Ovary (tissue), 9 donors: ENCODE data around the gene APIP. TPM values are rescaled to one million over a fixed set of nuclear protein-coding genes. Genes with fewer than 3 reads are reported as not detected.

Source experiments
- DNase-seq, 5 donors: peaks; one replicate each; pipeline ENCODE4 v3.0.0-alpha.2; 2019 to 2020
- H3K27ac ChIP-seq, 2 donors: fragments of 200-600 bp; one replicate each; pipeline versions ENCODE4 v1.5.1 to v1.8.0; 2019 to 2022
- H3K27me3 ChIP-seq: fragments of 200-600 bp; one replicate; pipeline ENCODE4 v1.8.0; 2022
- H3K36me3 ChIP-seq: fragments of 200-600 bp; sonication (generic); one replicate; pipeline ENCODE4 v1.5.1; 2019
- H3K4me1 ChIP-seq: one replicate; pipeline ENCODE4 v1.8.1; 2013; ENCODE audit warnings: mild to moderate bottlenecking, moderate library complexity; ENCODE audit not compliant: insufficient read depth
- H3K4me3 ChIP-seq: fragments of 200-600 bp; sonication (generic); one replicate; pipeline ENCODE4 v1.5.1; 2017
- H3K9me3 ChIP-seq, 2 donors: fragments of 200-600 bp in 1 of 2; sonication (generic) in 1 of 2; one replicate each; pipeline versions ENCODE4 v1.5.1 to v1.8.1; 2013 to 2019; ENCODE audit warnings: mild to moderate bottlenecking in 1 of 2, moderate library complexity in 1 of 2
- CTCF ChIP-seq, 3 donors: fragments of 450-650 bp in 2 of 3; fragments of 200-600 bp in 1 of 3; IDR thresholded peaks; one replicate each; pipeline versions ENCODE4 v1.5.1 to v1.8.0; 2016 to 2022; ENCODE audit warnings: antibody characterized with exemption in 3 of 3, mild to moderate bottlenecking in 1 of 3
- EP300 ChIP-seq: sonication (generic); formaldehyde crosslinking; IDR thresholded peaks from one replicate; pipeline ENCODE4 v1.6.1; 2017; ENCODE audit warnings: antibody characterized with exemption
- POLR2A ChIP-seq: fragments of 450-650 bp; IDR thresholded peaks from one replicate; pipeline ENCODE4 v1.6.1; 2017; ENCODE audit warnings: antibody characterized with exemption, mild to moderate bottlenecking, moderate library complexity
- WGBS, 3 donors: extraction: QIAGEN DNeasy Blood & Tissue Kit in 1 of 3; methylation state at CpG; one replicate each; pipeline versions ENCODE4 v1.1.5 to v1.1.7; 2013 to 2017; 5-methylcytosine and 5-hydroxymethylcytosine counted together
- intact Hi-C, 4 donors: fragments of 100-400 bp; cut with DNase I; formaldehyde crosslinking; loops; one replicate each; pipeline versions ENCODE4 v1.11.0 to v1.15.1; 2022 to 2023
- polyA plus RNA-seq, 2 donors: library from polyadenylated mRNA; stranded (reverse); fragments of 200-250 nt in 1 of 2; fragments of 350-450 nt in 1 of 2; fragmentation: Illumina TruSeq in 1 of 2; extraction: RNeasy Lipid Tissue Mini Kit (QIAGEN cat#74804) in 1 of 2; gene quantifications; one replicate each; pipeline ENCODE4 v1.2.3, GENCODE V29; 2013 to 2014
- total RNA-seq, 7 donors: library from RNA; depleted of rRNA in 2 of 7; stranded (reverse); fragments of >200 nt in 2 of 7; fragmentation: NEBNext Ultra II Directional in 3 of 7; extraction: Animal tissue kit (Norgen Biotek cat#: 25700) in 3 of 7; gene quantifications; one replicate each; pipeline versions ENCODE4 v1.1.0 to v1.2.4, GENCODE V29; 2016 to 2023
- donor health status: DM: no; HTN: no; CAD: no; lungs with moderate emphysema.
- donor health status: DM: no; HTN: no; CAD: no.
- donor health status: Bipolar disorder and iron deficiency.
- donor health status: DM: yes; HTN: yes; CAD: no.
- donor health status: DM: no; HTN: no; CAD: no.
- donor health status: DM: yes; HTN: yes; CAD: no.

The APIP gene
- total and polyA plus RNA-seq, 9 donors: 20.5 to 27.6 (median 24.1) TPM

- H3K27ac ChIP-seq: no peak overlapping the region
- no peak for DNase-seq
- H3K9me3 ChIP-seq: no peaks in the 10 kb centered on the region
- TF ChIP-seq CTCF (IDR thresholded peaks at IDR 0.05) (no peak), EP300 (no peak), POLR2A (no peak)
- H3K4me3 ChIP-seq: no peak overlapping the region
- H3K4me1 ChIP-seq: no peaks in the 10 kb centered on the region
- no peaks in the 10 kb centered on the region for H3K36me3 ChIP-seq
- no peaks in the 10 kb centered on the region for H3K27me3 ChIP-seq
- 94 to 98% (median 96%) methylated on average over 1 of the region's 1 CpG for WGBS, 3 donors
- intact Hi-C loops: no loop called here
Measured at GRCh38 chr11:34910817-34911216, 5.4 kb downstream of the APIP start.

GRCh38 chr11:34909955-34910354 is 6.2 kb downstream of the APIP start:
- Histone ChIP-seq H3K27me3 (no peaks in the 10 kb centered on the region), H3K27ac (no peak overlapping the region), H3K9me3 (no peaks in the 10 kb centered on the region), H3K4me3 (no peak overlapping the region), H3K4me1 (no peaks in the 10 kb centered on the region), H3K36me3 (no peaks in the 10 kb centered on the region)
- DNase-seq: no peak
- WGBS, 3 donors: 90 to 92% (median 92%) methylated on average over 4 of the region's 4 CpGs
- TF ChIP-seq POLR2A: no peak
- TF ChIP-seq CTCF (IDR thresholded peaks at IDR 0.05): no peak
- no peak for TF ChIP-seq EP300
- intact Hi-C loops: no loop called here

- Histone ChIP-seq H3K27me3 (no peaks in the 10 kb centered on the region), H3K36me3 (no peaks in the 10 kb centered on the region), H3K4me1 (no peaks in the 10 kb centered on the region), H3K27ac (no peak overlapping the region), H3K9me3 (no peaks in the 10 kb centered on the region), H3K4me3 (no peak overlapping the region)
- TF ChIP-seq CTCF (IDR thresholded peaks at IDR 0.05) (no peak), EP300 (no peak), POLR2A (no peak)
- WGBS, 3 donors: 69 to 79% (median 71%) methylated on average over 6 of the region's 6 CpGs
- DNase-seq: no peak
- intact Hi-C loops: no loop called here
Measured at GRCh38 chr11:34909415-34909814, 6.8 kb downstream of the APIP start.

- Histone ChIP-seq H3K4me3 (no peak overlapping the region), H3K27me3 (no peaks in the 10 kb centered on the region), H3K36me3 (no peaks in the 10 kb centered on the region), H3K4me1 (no peaks in the 10 kb centered on the region), H3K9me3 (no peaks in the 10 kb centered on the region), H3K27ac (no peak overlapping the region)
- WGBS, 3 donors: 89 to 95% (median 93%) methylated on average over 3 of the region's 3 CpGs
- no peak for DNase-seq
- intact Hi-C loops: no loop called here
- no peak for TF ChIP-seq POLR2A
Measured at GRCh38 chr11:34907934-34908593, 8.1 kb downstream of the APIP start.

GRCh38 chr11:34905666-34906065 is 10.5 kb downstream of the APIP start:
- WGBS, 3 donors: 87 to 96% (median 96%) methylated on average over 7 of the region's 7 CpGs
- TF ChIP-seq EP300: no peak
- TF ChIP-seq CTCF (IDR thresholded peaks at IDR 0.05): no peak
- TF ChIP-seq POLR2A: no peak
- Histone ChIP-seq H3K9me3 (peaks cover 0 to 3% of the 10 kb centered on the region in 2 donors), H3K27ac (no peak overlapping the region), H3K4me1 (no peaks in the 10 kb centered on the region), H3K4me3 (no peak overlapping the region), H3K27me3 (no peaks in the 10 kb centered on the region), H3K36me3 (no peaks in the 10 kb centered on the region)
- no peak for DNase-seq
- intact Hi-C loops: no loop called here
